Glutamatergic neuron (in vitro differentiated cells): ENCODE measurements around the gene OR7A10. TPM values are rescaled to one million over a fixed set of nuclear protein-coding genes. Genes with fewer than 3 reads are reported as not detected.

ENCODE experiments used
- DNase-seq: peaks from one replicate; pipeline ENCODE4 v3.0.0; 2022
- H3K27ac Mint-ChIP-seq: one replicate; pipeline ENCODE4 v1.8.0; 2020; ENCODE audit warnings: mild to moderate bottlenecking, mixed read lengths, inconsistent platforms; ENCODE audit not compliant: unreplicated experiment
- H3K27me3 Mint-ChIP-seq: one replicate; pipeline ENCODE4 v1.8.0; 2020; ENCODE audit warnings: mild to moderate bottlenecking, moderate library complexity, mixed read lengths, inconsistent platforms; ENCODE audit not compliant: unreplicated experiment
- H3K36me3 Mint-ChIP-seq: one replicate; pipeline ENCODE4 v1.8.0; 2020; ENCODE audit warnings: mild to moderate bottlenecking, mixed read lengths, inconsistent platforms; ENCODE audit not compliant: unreplicated experiment
- H3K4me1 Mint-ChIP-seq: one replicate; pipeline ENCODE4 v1.8.0; 2020; ENCODE audit warnings: mild to moderate bottlenecking, low read depth, mixed read lengths, inconsistent platforms; ENCODE audit not compliant: unreplicated experiment
- H3K4me3 Mint-ChIP-seq: one replicate; pipeline ENCODE4 v1.8.0; 2020; ENCODE audit warnings: mild to moderate bottlenecking, mixed read lengths, inconsistent platforms; ENCODE audit not compliant: unreplicated experiment
- H3K9me3 Mint-ChIP-seq: one replicate; pipeline ENCODE4 v1.8.0; 2020; ENCODE audit warnings: mild to moderate bottlenecking, moderate library complexity, mixed read lengths, inconsistent platforms; ENCODE audit not compliant: unreplicated experiment
- CTCF ChIP-seq: fragments of 200-600 bp; sonication (generic); IDR thresholded peaks from one replicate; pipeline ENCODE4 v1.5.0; 2021; ENCODE audit not compliant: partially characterized antibody, unreplicated experiment
- long read RNA-seq: library from polyadenylated mRNA; unstranded; transcript quantifications from one replicate; pipeline ENCODE4 v2.0.0, GENCODE V29; 2020; ENCODE audit not compliant: unreplicated experiment
- total RNA-seq: library from RNA; stranded (reverse); fragmentation: NEBNext Ultra II Directional; extraction: Animal tissue kit (Norgen Biotek cat#: 25700); gene quantifications from one replicate; pipeline ENCODE4 v1.2.1, GENCODE V29; 2021; ENCODE audit not compliant: unreplicated experiment

The OR7A10 gene
- not detected for total RNA-seq
- long read RNA-seq: 0 reads

GRCh38 chr19:14848822-14849221, at the start of gene OR7A10:
TSS of gene OR7A10 (minus strand) at chr19:14848922. CDS start at chr19:14841877, 7,045 bp downstream.
- H3K27me3 Mint-ChIP-seq: peaks cover 6% of the 10 kb centered on the region
- TF ChIP-seq CTCF: no peak
- H3K4me3 Mint-ChIP-seq: no peak within 1 kb of the TSS
- H3K36me3 Mint-ChIP-seq: no peaks in the 10 kb centered on the region
- H3K4me1 Mint-ChIP-seq: no peaks in the 10 kb centered on the region
- no peak within 1 kb of the TSS for H3K27ac Mint-ChIP-seq
- H3K9me3 Mint-ChIP-seq: no peaks in the 10 kb centered on the region
- no peak for DNase-seq

GRCh38 chr19:14890643-14891379, 42.1 kb upstream of the OR7A10 start:
- no peak for DNase-seq
- H3K4me1 Mint-ChIP-seq: no peaks in the 10 kb centered on the region
- H3K27ac Mint-ChIP-seq: no peak overlapping the region
- no peaks in the 10 kb centered on the region for H3K9me3 Mint-ChIP-seq
- no peak for TF ChIP-seq CTCF
- no peaks in the 10 kb centered on the region for H3K36me3 Mint-ChIP-seq
- H3K27me3 Mint-ChIP-seq: no peaks in the 10 kb centered on the region
- H3K4me3 Mint-ChIP-seq: no peak overlapping the region

GRCh38 chr19:14889994-14890642, 41.4 kb upstream of the OR7A10 start:
- DNase-seq: no peak
- no peaks in the 10 kb centered on the region for H3K36me3 Mint-ChIP-seq
- no peaks in the 10 kb centered on the region for H3K27me3 Mint-ChIP-seq
- H3K27ac Mint-ChIP-seq: no peak overlapping the region
- TF ChIP-seq CTCF: no peak
- H3K4me3 Mint-ChIP-seq: no peak overlapping the region
- no peaks in the 10 kb centered on the region for H3K9me3 Mint-ChIP-seq
- H3K4me1 Mint-ChIP-seq: no peaks in the 10 kb centered on the region

GRCh38 chr19:14886032-14886431, 37.3 kb upstream of the OR7A10 start, which contains the start of gene OR7A17:
TSS of gene OR7A17 (minus strand) at chr19:14886132. CDS start at chr19:14881355, 4,777 bp downstream.
- Mint-ChIP-seq H3K9me3 (no peaks in the 10 kb centered on the region), H3K27me3 (no peaks in the 10 kb centered on the region), H3K27ac (no peak within 1 kb of the TSS), H3K4me1 (peaks cover 8% of the 10 kb centered on the region), H3K4me3 (no peak within 1 kb of the TSS), H3K36me3 (no peaks in the 10 kb centered on the region)
- no peak for DNase-seq
- no peak for TF ChIP-seq CTCF
